AG04450 (cell line): ENCODE data around the gene SLC22A4. TPM values are rescaled to one million over a fixed set of nuclear protein-coding genes. Genes with fewer than 3 reads are reported as not detected.
A peak's percentile ranks its signal among the peaks of the same experiment; 100 is the strongest.

Experiments
- CTCF ChIA-PET: fragments of 300-600, 350-600 bp; formaldehyde crosslinking; extraction: SDS; loops from one replicate; lab custom pipeline; 2022; ENCODE audit warnings: antibody characterized with exemption, inconsistent platforms; lab: Charles Lee
- POLR2A ChIA-PET: fragments of 350-600 bp; formaldehyde crosslinking; extraction: SDS; loops from one replicate; lab custom pipeline; 2021; ENCODE audit warnings: antibody characterized with exemption, inconsistent platforms; lab: Yijun Ruan, JAX
- DNase-seq: peaks from one replicate; pipeline ENCODE4 v3.0.0-alpha.2; 2011; ENCODE audit warnings: low read depth, low spot score
- H3K27ac ChIP-seq: one replicate; pipeline ENCODE4 v1.5.1; 2012; ENCODE audit warnings: low read depth, low read length, control low read depth
- H3K27me3 ChIP-seq: one replicate; pipeline ENCODE4 v1.6.0; 2012; ENCODE audit warnings: low read length; ENCODE audit not compliant: control insufficient read depth, insufficient read depth
- H3K4me3 ChIP-seq: 2 replicates; pipeline ENCODE4 v1.5.1; 2011; ENCODE audit warnings: mild to moderate bottlenecking, low read depth, low read length, control low read depth
- H3K9me3 ChIP-seq: 2 replicates; pipeline ENCODE4 v1.5.1; 2012; ENCODE audit warnings: low read length; ENCODE audit not compliant: control insufficient read depth, insufficient read depth
- polyA plus RNA-seq: library from polyadenylated mRNA; depleted of rRNA; stranded (reverse); fragments of >200 nt; gene quantifications from 2 replicates; pipeline ENCODE4 v1.2.3, GENCODE V29; 2011
- TF ChIP-seq, protein P1 (sequence below): IDR thresholded peaks from 2 replicates; pipeline ENCODE4 v1.5.1; 2011; ENCODE audit warnings: low read depth, low read length, control low read depth, inconsistent platforms

SLC22A4 gene
- polyA plus RNA-seq, 1 experiment, result 3.1 TPM

DNA sequence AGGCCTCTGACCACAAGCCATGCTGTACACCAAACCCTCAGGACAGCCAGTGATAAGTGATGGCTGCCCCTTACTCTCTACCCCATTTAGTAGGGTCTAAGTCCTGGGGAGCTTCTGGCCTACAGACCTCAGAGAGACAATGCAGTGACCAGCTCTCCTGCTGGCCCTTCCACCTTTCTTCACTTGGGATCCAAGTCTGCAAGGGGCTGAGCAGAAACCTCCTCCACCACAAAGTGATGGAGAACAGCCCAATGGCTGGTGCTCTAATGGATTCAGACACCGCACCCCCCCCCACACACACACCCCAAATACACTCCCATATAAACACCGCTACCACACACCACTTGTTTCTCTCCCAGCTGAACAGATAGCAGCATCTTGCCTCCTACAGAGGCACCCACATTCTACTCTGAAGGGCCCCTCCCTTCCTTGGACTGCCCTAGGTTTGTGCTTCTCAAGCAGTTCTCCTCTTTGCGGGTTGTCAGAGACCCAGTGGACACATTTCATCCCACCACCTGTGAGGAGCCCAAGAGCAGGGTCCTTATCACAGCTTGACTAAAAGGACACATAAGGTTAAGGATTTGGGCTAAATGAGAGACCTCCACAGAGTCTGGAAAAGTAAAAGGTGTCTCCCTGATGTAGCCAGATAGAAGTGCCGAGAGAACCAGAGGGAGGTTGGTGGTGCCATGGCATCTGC is 38.0 kb upstream of the SLC22A4 start:
- TF ChIP-seq, protein P1, sequence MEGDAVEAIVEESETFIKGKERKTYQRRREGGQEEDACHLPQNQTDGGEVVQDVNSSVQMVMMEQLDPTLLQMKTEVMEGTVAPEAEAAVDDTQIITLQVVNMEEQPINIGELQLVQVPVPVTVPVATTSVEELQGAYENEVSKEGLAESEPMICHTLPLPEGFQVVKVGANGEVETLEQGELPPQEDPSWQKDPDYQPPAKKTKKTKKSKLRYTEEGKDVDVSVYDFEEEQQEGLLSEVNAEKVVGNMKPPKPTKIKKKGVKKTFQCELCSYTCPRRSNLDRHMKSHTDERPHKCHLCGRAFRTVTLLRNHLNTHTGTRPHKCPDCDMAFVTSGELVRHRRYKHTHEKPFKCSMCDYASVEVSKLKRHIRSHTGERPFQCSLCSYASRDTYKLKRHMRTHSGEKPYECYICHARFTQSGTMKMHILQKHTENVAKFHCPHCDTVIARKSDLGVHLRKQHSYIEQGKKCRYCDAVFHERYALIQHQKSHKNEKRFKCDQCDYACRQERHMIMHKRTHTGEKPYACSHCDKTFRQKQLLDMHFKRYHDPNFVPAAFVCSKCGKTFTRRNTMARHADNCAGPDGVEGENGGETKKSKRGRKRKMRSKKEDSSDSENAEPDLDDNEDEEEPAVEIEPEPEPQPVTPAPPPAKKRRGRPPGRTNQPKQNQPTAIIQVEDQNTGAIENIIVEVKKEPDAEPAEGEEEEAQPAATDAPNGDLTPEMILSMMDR, result no peak
- H3K27ac ChIP-seq, result no peak overlapping the region
- POLR2A ChIA-PET, result no interaction called here
- DNase-seq, result no peak
- peaks cover 3% of the 10 kb centered on the region; the same call in 1 of the 2 replicates for H3K9me3 ChIP-seq
- no peak overlapping the region for H3K4me3 ChIP-seq
- CTCF ChIA-PET, result interaction anchor here (9.7 kb wide), 1 partner anchor 18 kb away, joined by 55 read pairs; no protein-coding TSS in a partner anchor
- no peaks in the 10 kb centered on the region for H3K27me3 ChIP-seq

DNA sequence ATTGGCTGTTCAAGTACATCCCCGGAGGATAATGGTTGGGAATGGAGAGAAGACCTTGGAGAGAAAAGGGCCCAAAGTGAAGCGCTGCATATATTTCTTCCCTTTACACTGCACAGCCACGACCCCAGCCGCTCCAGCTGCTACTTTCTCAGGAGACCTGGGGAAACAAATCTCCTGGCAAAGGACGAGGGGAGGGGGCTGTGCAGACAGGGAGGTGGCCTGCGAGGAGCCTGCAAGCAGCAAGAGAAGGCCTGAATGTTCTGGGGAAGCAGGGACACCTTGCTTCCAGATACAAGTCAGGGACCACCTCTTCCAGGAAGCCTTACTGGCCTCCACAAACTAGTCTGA is 37.4 kb upstream of the SLC22A4 start:
- POLR2A ChIA-PET, result interaction anchor here (1.4 kb wide), 2 partner anchors 31 to 37 kb away, joined by 5 to 6 read pairs; partner anchors contain the start of gene SLC22A4
- Histone ChIP-seq H3K27ac (no peak overlapping the region), H3K9me3 (no peaks in the 10 kb centered on the region; the same call in 1 of the 2 replicates), H3K27me3 (no peaks in the 10 kb centered on the region), H3K4me3 (peak overlapping the region; percentile 59)
- CTCF ChIA-PET, result interaction anchor here (9.7 kb wide), 1 partner anchor 18 kb away, joined by 55 read pairs; no protein-coding TSS in a partner anchor
- TF ChIP-seq, protein P1, result no peak
- DNase-seq, result no peak

DNA sequence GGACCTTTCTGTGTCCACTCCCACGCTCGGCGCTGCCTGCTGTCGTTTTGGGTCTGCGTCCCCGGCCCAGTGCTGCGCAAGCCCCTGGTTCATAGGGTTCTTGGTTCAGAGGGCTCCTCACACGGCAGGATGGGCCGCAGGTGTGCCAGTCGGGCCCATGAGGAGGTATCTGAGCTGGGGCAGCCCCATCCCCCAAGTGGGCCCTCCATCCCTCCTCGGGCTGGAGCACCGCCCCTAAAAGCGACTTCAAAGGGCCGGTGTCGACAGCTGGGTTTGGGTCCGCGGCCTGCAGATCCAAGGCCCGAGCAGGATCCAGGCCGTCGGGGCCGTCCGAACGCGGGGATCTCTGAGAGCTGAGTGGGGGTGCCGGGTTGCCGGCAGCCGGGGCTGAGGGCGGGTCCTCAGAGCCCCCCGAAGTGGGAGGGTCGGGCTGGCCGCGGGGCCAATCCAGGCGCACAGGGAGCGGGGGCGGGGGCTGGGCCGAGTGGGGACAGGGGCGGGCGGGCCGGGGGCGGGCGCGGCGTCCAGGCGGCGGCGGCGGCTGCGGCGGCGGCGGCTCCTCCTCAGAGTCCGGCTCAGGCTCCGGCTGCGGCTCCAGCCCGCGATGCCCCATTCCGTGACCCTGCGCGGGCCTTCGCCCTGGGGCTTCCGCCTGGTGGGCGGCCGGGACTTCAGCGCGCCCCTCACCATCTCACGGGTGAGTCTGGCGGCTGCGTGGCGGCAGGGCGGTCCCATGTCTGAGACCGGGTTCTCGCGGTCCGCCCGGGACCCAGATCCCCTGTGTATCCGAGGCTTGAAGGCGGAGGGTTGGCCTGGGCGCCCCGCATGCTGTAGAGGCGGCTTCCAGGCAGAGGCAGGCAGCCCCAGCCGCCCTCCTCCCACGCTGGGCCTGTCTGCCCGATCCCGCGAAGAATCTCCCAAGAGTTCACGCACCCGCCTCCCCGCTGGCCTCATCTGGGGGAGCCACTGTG is 36.8 kb upstream of the SLC22A4 start, which contains the start of gene PDLIM4:
TSS of gene PDLIM4 (plus strand) at position 566 of the 971 bp plus-strand sequence. CDS start at position 605, 39 bp downstream.
- ChIA-PET CTCF (interaction anchor here (9.7 kb wide), 1 partner anchor 19 kb away, joined by 55 read pairs; no protein-coding TSS in a partner anchor), POLR2A (interaction anchor here (1.4 kb wide), 2 partner anchors 32 to 36 kb away, joined by 5 to 6 read pairs; partner anchors contain the start of gene SLC22A4)

DNA sequence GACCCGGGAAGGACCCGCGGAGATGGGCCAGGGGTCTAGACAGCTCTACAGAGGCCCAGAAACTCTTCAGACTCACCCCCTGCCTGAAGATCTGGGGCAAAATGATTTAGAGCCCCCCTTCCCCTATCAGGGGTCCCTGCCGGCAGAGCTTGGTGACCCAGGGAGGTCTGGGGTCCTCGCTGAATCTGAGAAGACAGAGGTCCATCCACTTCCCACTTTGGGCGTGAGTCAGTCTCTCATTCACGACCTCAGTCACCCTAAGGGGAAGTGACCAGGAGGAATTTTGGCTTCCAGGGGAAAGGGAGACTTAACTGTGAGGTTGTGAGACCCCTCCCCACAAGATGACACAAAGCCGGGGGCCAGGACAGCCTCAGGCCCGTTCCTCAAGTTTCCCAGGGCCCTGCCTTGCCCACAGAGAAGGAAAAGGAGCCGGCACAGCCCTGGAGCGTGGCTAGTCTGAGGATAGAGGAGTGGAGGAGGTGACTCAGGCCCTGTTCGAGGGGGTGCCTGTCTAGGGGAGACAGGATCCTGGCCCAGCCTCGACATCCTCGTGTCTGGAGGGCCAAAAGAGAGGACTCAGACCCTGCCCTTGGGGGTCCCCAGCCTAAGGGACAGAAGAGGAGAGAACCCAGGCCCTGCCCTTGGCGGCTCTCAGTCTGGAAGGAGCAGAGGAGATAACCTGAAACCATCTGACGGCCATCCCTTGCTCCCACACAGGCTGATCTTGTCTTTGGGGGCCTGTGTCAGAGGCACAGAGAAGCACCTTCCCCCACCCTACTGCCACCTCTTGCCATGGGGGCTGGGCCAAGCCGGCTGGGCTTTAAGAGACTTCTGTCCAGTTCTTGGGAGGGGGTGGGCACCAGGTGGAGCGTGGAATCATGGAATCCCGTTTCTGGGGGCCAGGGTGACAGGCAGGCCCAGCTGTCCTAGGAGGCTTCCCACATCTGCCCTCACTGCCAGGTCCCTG is 35.8 kb upstream of the SLC22A4 start:
- TF ChIP-seq, protein P1, result no peak
- Histone ChIP-seq H3K9me3 (no peaks in the 10 kb centered on the region; the same call in 1 of the 2 replicates), H3K4me3 (peak overlapping the region; percentile 81), H3K27ac (peak overlapping the region; percentile 99), H3K27me3 (no peaks in the 10 kb centered on the region)
- CTCF ChIA-PET, result interaction anchor here (9.7 kb wide), 1 partner anchor 20 kb away, joined by 55 read pairs; no protein-coding TSS in a partner anchor
- POLR2A ChIA-PET, result interaction anchor here (1.0 to 2.7 kb wide), 7 partner anchors 20 to 35 kb away, joined by 4 to 20 read pairs (median 5); partner anchors contain the start of genes P4HA2 and SLC22A4
- no peak for DNase-seq

More for the DNA sequence above, 36.8 kb upstream of the SLC22A4 start, which contains the start of gene PDLIM4:
- TF ChIP-seq, protein P1, result no peak
- H3K4me3 ChIP-seq, result peak within 1 kb of the TSS; percentile 81
- H3K27ac ChIP-seq, result peak within 1 kb of the TSS; percentile 99
- no peaks in the 10 kb centered on the region; the same call in 1 of the 2 replicates for H3K9me3 ChIP-seq
- no peak for DNase-seq
- H3K27me3 ChIP-seq, result no peaks in the 10 kb centered on the region
